DMS 273 (cell line): ENCODE data around the gene MRPL41.
"Not testable (repeated sequence)": the region's sequence is repeated elsewhere in the genome, so short reads cannot be mapped to it uniquely, and the experiment has no call there.

ENCODE experiments used
- DNase-seq: peaks from one replicate; lab custom pipeline; 2025; ENCODE audit not compliant: unreplicated experiment; lab: John Stamatoyannopoulos, UW

MRPL41 gene

DNA sequence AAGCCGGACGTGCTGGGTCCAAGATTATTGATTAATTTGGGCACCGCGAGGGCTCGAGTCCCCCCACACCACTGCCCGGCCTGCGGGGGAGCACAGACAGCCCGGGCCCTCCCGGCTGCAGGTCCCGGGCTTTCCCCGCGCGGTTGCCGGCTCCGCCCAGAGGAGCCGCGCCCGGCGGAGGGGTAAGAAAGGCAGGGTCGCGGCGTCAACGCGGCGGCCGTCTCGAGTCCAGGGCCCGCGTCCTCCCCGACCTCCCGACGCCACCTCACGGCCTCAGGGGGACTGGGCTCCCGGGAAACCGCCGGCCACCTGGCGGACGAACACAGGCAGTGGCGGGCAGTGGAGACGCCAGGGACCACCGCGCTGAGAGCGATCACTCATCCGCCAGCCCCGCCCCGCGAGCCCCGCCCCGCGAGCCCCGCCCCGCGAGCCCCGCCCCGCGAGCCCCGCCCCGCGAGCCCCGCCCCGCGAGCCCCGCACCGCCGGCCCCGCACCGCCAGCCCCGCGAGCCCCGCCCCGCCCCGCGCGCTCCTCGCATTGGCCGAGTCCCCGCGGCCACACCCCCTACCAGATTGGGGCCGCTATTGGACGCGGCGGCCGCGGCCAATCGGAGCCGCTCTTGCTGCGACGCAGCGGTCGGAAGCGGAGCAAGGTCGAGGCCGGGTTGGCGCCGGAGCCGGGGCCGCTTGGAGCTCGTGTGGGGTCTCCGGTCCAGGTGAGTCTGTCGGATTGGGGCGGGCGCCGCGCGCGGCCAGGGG lies at the start of gene MRPL41:
Gene MRPL41 (plus strand): TSS at position 616 of the 758 bp plus-strand sequence. CDS start 203 bp downstream, outside the sequence.
- peak; percentile 96 for DNase-seq

DNA sequence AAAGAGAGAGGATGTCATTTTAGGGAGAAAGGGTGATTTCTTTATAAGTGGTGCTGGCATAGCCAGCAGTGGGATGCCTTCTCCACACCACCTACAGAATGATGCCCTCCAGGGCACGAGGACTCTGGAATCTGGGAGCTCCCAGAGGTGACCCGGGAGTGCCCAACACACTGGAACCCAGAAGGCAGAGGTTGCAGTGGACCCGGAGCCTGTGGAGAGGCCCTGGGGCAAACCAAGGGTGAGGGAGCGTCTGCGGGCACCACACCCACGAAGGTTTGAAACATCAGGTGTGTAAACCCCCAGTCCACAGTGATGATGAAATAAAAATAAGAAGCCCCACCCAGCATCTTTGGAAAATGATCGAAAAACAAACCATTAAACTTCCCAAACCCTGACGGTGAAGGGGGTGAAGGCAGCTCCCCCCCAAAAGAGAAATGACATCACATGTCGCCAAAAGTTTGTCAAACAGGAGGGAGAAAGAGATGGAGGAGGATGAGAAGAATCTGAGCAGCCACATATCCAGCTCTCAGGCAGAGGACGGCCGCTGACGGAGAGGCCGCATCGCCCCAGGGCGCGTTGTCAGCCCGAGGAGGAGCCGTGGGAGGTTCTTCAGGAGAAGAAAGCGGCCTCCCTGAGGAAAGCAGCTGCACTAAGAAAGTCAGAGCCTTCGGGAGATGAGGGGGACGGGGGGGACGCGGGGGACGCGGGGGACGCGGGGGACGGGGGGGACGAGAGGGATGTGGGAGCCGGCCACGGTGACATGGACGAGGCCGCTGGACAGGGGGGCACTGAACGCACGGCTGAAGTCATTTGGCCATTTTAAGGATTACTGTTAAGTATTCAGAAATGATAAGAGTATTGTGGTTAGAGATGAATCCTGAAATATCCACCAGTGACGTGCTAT lies 49.4 kb upstream of the MRPL41 start:
- no peak for DNase-seq

- no peak for DNase-seq
Observed at GRCh38 chr9:137504432-137504777, 47.3 kb upstream of the MRPL41 start.

DNA sequence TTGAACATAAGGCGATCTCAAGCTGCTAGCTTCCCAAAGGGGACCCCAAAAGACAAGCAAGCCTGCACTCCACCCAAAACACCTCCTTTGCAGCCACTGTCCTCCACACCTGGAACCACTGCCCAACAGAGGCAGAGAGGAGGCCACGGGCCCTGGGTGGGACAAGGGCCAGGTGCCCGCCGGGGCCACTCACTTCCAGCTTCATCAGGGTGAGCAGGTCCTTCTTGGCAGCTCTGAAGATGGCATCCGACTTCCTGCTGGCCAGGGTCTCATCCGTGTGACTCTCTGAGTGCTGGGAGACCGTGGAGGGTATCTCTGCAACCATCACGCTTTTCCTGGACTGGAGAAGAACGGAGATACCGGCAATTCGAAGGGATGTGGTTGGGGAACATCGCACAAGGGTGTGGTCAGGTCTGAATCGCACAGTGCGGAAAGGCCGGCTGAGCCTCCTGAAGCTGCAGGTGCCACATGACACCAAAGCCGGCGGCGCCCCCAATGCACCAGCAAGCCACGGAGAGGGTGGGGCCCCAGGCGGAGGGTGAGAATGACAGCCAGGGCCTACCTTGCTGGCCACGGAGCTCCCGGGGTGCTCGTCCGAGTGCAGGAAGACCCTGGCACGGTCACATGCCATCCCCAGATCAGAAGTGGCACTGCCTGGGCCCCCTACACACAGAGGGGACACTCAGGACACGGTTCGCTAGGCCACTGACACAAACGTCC lies 46.1 kb upstream of the MRPL41 start:
- DNase-seq = no peak

- no peak for DNase-seq
Observed at GRCh38 chr9:137506274-137506673, 45.4 kb upstream of the MRPL41 start.

- DNase-seq = peak; percentile 71
Observed at GRCh38 chr9:137506702-137507171, 44.9 kb upstream of the MRPL41 start.

- no peak for DNase-seq
Observed at GRCh38 chr9:137509198-137509597, 42.5 kb upstream of the MRPL41 start.

GRCh38 chr9:137511126-137511525 lies 40.6 kb upstream of the MRPL41 start:
- DNase-seq = not testable (repeated sequence)

DNA sequence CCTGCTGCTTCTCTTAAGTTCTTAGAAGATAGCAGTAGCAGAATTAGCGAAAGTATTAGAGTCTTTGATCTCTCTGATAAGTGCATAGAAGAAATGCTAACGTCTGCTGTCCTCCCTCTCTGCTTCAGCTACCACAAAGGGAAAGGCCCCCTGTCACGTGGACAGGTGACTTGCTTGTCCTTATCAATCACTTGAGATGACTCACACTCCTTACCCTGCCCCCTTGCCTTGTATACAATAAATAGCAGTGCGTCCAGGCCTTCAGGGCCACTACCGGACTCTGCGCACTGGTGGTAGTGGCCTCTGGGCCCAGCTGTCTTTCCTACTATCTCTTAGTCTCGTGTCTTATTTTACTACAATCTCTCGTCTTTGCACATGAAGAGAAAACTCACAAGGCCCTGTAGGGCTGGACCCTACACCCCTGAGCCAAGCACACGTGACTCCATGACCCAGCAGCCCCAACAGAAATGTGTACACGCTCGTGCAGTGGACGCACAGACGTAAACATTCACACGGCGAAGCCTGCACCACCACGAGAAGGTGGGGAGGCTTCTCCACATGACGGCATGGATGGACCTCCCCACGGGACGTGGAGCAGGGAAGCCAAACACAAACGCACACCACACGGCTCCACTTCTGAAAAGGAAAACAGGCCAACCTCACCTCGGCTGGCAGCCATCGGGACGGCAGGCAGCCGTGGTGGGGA lies 39.8 kb upstream of the MRPL41 start:
- DNase-seq = no peak

- DNase-seq = not testable (repeated sequence)
Observed at GRCh38 chr9:137513136-137513535, 38.5 kb upstream of the MRPL41 start.

DNA sequence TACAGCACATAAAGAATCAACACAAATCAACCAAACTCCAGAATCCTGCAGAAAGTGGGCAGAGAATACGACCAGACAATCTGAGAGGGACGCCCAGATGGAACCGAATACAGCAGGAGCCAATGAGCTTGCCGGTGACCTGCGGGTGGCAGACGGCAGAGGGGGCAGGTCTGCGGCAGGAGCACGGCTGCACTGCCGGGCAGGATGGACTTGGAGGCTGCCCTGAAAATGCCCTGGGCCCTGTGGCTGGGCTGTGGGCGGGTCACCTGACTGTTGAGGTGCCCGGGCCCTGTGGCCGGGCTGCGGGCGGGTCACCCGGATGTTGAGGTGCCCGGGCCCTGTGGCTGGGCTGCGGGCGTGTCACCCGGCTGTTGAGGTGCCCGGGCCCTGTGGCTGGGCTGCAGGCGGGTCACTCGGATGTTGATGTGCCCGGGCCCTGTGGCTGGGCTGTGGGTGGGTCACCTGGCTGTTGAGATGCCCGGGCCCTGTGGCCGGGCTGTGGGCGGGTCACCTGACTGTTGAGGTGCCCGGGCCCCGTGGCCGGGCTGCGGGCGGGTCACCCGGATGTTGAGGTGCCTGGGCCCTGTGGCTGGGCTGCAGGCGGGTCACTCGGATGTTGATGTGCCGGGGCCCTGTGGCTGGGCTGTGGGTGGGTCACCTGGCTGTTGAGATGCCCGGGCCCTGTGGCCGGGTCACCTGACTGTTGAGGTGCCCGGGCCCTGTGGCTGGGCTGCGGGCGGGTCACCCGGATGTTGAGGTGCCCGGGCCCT lies 37.7 kb upstream of the MRPL41 start:
- peak; percentile 58 for DNase-seq

DNA sequence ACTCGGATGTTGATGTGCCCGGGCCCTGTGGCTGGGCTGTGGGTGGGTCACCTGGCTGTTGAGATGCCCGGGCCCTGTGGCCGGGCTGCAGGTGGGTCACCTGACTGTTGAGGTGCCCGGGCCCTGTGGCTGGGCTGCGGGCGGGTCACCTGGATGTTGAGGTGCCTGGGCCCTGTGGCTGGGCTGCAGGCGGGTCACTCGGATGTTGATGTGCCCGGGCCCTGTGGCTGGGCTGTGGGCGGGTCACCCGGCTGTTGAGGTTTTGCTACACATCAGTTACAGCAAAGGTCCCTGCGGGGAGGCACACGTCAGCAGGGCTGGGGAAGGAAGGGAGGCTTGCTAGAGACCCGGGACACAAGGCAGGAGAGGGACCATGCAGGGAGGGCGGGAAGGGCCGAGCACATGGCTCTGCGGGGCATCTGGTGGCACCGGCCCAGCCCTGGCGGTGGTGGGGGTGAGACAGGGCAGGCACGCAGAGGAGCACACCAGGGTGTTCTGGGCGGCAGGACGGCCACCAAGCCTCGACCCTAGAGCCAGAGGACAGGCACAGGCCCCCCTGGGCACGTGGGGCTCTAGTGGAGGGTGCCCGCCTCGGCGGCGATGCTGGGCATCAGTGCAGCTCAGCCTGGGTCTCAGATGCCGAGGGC lies 36.9 kb upstream of the MRPL41 start:
- DNase-seq = peak; percentile 41

- no peak for DNase-seq
Observed at GRCh38 chr9:137515338-137515724, 36.3 kb upstream of the MRPL41 start.

GRCh38 chr9:137516144-137516917 lies 35.3 kb upstream of the MRPL41 start:
- DNase-seq = peak; percentile 45

DNA sequence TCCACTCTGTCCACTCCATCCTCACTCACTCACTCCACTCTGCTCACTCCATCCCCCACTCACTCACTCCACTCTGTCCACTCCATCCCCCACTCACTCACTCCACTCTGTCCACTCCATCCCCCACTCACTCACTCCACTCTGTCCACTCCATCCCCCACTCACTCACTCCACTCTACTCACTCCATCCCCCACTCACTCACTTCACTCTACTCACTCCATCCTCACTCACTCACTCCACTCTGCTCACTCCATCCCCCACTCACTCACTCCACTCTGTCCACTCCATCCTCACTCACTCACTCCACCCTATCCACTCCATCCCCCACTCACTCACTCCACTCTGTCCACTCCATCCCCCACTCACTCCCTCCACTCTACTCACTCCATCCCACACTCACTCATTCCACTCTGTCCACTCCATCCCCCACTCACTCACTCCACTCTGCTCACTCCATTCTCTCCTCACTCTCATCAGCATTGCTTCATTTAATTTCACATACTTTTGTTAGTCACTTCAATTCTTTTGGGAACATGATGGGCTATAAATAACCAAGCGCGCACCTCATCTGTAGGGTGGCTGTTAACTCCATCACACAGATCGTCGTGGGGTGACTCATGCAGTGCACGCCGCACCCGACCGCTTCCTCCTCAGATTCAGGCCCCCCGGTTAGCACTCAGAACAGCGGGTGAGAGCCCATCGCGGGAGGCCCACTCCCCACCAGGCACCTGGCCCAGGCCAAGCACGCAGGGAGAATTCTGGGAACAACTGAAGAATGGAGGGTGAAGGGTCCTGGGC lies 32.8 kb upstream of the MRPL41 start:
- not testable (repeated sequence) for DNase-seq

GRCh38 chr9:137519553-137519952 lies 32.1 kb upstream of the MRPL41 start:
- no peak for DNase-seq

GRCh38 chr9:137520614-137521404 lies 30.9 kb upstream of the MRPL41 start:
- no peak for DNase-seq
